K562 (cell line): Measurements from ENCODE around the gene GCN1. TPM values are rescaled to one million over a fixed set of nuclear protein-coding genes. Genes with fewer than 3 reads are reported as not detected.

Experiments used
- ATAC-seq: fragments of 200-7000 bp; cut with Tn5 transposase; 3 replicates; pipeline ENCODE4 v1.9.1; 2020; ENCODE audit warnings: moderate library complexity
- BruUV-seq: library from RNA; stranded (reverse); fragments of 400-500 nt; replicated peaks from 2 replicates; lab custom pipeline; 2021; lab: Mats Ljungman, UMichigan
- CTCF ChIA-PET: fragments of 300-600 bp; formaldehyde crosslinking; extraction: SDS; loops from one replicate; lab custom pipeline; 2021; ENCODE audit warnings: low intra/inter-chr PET ratio; lab: Yijun Ruan, JAX
- POLR2A ChIA-PET: fragments of 300-600, 350-650 bp; sonication (Branson Sonifier 250); formaldehyde crosslinking; extraction: SDS; loops from one replicate; lab custom pipeline; 2021; ENCODE audit warnings: antibody characterized with exemption, inconsistent platforms; lab: Yijun Ruan, JAX
- DNase-seq, 4 experiments: peaks; one replicate each; pipeline versions ENCODE4 v3.0.0 to v3.0.0-alpha.2; 2011 to 2018; ENCODE audit warnings: low spot score in 3 of 4, mixed read lengths in 3 of 4; ENCODE audit errors: extremely low read depth in 1 of 4
- FAIRE-seq: peaks from 2 replicates; lab custom pipeline; 2011; peaks lifted over from hg19 to GRCh38; lab: Jason Lieb, UNC
- H2AFZ ChIP-seq: 2 replicates; pipeline ENCODE4 v1.6.0; 2011; ENCODE audit warnings: low read depth, low read length, control low read depth, inconsistent platforms
- H3K27ac ChIP-seq: fragments of 200-600 bp; 3 replicates; pipeline ENCODE4 v1.8.0; 2011; ENCODE audit warnings: low read depth, mild to moderate bottlenecking, control low read depth, inconsistent platforms, low read length, moderate library complexity, mixed read lengths; ENCODE audit errors: extremely low read depth
- H3K27me3 ChIP-seq, 2 experiments: fragments of 300-600 bp in 1 of 2; 2 replicates in 1 of 2; 3 replicates in 1 of 2; pipeline versions ENCODE4 v1.6.0 to v1.8.0; 2011; ENCODE audit warnings: inconsistent platforms in 2 of 2, low read length in 2 of 2, mild to moderate bottlenecking in 1 of 2, mixed read lengths in 1 of 2, moderate library complexity in 1 of 2; ENCODE audit not compliant: control insufficient read depth in 2 of 2, insufficient read depth in 2 of 2
- H3K36me3 ChIP-seq: fragments of 300-600 bp; 3 replicates; pipeline ENCODE4 v1.8.0; 2011; ENCODE audit warnings: mild to moderate bottlenecking, low read length, inconsistent platforms; ENCODE audit not compliant: control insufficient read depth, insufficient read depth
- H3K4me1 ChIP-seq, 2 experiments: fragments of 200-600 bp in 1 of 2; replicated peaks in 1 of 2; 2 replicates in 1 of 2; 3 replicates in 1 of 2; pipeline versions ENCODE4 v1.5.1 to v1.8.0; 2011; ENCODE audit warnings: inconsistent platforms in 2 of 2, low read length in 2 of 2, mild to moderate bottlenecking in 1 of 2, mixed read lengths in 1 of 2, moderate library complexity in 1 of 2; ENCODE audit not compliant: control insufficient read depth in 2 of 2, insufficient read depth in 2 of 2
- H3K4me2 ChIP-seq: 2 replicates; pipeline ENCODE4 v1.6.1; 2011; ENCODE audit warnings: low read length, control low read depth, inconsistent platforms, mixed read lengths; ENCODE audit not compliant: insufficient read depth
- H3K4me3 ChIP-seq: fragments of 200-600 bp; sonication (generic), shearing (Covaris generic); 2 replicates; pipeline ENCODE4 v1.5.1; 2016; ENCODE audit warnings: control low read depth, inconsistent platforms
- H3K79me2 ChIP-seq: fragments of 200-600 bp; 3 replicates; pipeline ENCODE4 v1.8.0; 2011; ENCODE audit warnings: low read length, inconsistent platforms; ENCODE audit not compliant: control insufficient read depth, insufficient read depth
- H3K9ac ChIP-seq, 2 experiments: 2 replicates each; pipeline versions ENCODE4 v1.6.0 to v1.6.1; 2011; ENCODE audit warnings: low read depth in 2 of 2, low read length in 2 of 2, control low read depth in 1 of 2, inconsistent platforms in 1 of 2, mild to moderate bottlenecking in 1 of 2, mixed read lengths in 1 of 2; ENCODE audit not compliant: insufficient read depth in 1 of 2
- H3K9me1 ChIP-seq: one replicate; pipeline ENCODE4 v1.6.0; 2011; ENCODE audit warnings: inconsistent platforms, mild to moderate bottlenecking, low read length, moderate library complexity; ENCODE audit not compliant: control insufficient read depth, insufficient read depth
- H3K9me3 ChIP-seq: replicated peaks from 2 replicates; pipeline ENCODE4 v1.5.1; 2011; ENCODE audit warnings: low read depth, low read length, inconsistent platforms; ENCODE audit not compliant: control insufficient read depth, insufficient read depth
- H4K20me1 ChIP-seq: replicated peaks from 2 replicates; pipeline ENCODE4 v1.6.1; 2011; ENCODE audit warnings: low read length, inconsistent platforms, mixed read lengths; ENCODE audit not compliant: control insufficient read depth, insufficient read depth
- C11orf30 ChIP-seq: fragments of 450-650 bp; IDR thresholded peaks from 2 replicates; pipeline ENCODE4 v1.6.1; 2016; ENCODE audit warnings: low read depth, mild to moderate bottlenecking
- CSDE1 ChIP-seq, 2 experiments: fragments of 450-650 bp; IDR thresholded peaks; 2 replicates each; pipeline ENCODE4 v1.6.1; 2016; ENCODE audit warnings: mild to moderate bottlenecking in 1 of 2
- GATAD2B ChIP-seq: fragments of 450-650 bp; IDR thresholded peaks from 2 replicates; pipeline ENCODE4 v1.6.1; 2017; ENCODE audit warnings: mild to moderate bottlenecking, borderline replicate concordance
- HDAC8 ChIP-seq: fragments of 450-650 bp; IDR thresholded peaks from 2 replicates; pipeline ENCODE4 v1.6.1; 2016; ENCODE audit warnings: mild to moderate bottlenecking, missing genetic modification characterization, moderate library complexity, missing compliant biosample characterization
- NR4A1 ChIP-seq, 2 experiments: fragments of 250-450 bp in 1 of 2; fragments of 450-650 bp in 1 of 2; sonication (Bioruptor Pico) in 1 of 2; IDR thresholded peaks; 2 replicates each; pipeline versions ENCODE4 v1.4.0 to v1.6.1; 2016 to 2020; ENCODE audit warnings: mild to moderate bottlenecking in 2 of 2, missing compliant biosample characterization in 1 of 2, missing genetic modification characterization in 1 of 2, moderate library complexity in 1 of 2
- PHF20 ChIP-seq: fragments of 450-650 bp; IDR thresholded peaks from 2 replicates; pipeline ENCODE4 v1.6.1; 2018; ENCODE audit not compliant: partially characterized antibody
- ZFP91 ChIP-seq: sonication (generic); formaldehyde crosslinking; IDR thresholded peaks from 2 replicates; pipeline ENCODE4 v1.8.0; 2022; ENCODE audit warnings: mild to moderate bottlenecking, missing genetic modification reagents
- ZNF589 ChIP-seq: fragments of 200-800 bp; sonication (Bioruptor generic); IDR thresholded peaks from 2 replicates; pipeline ENCODE4 v1.6.1; 2016; ENCODE audit warnings: low read depth, missing genetic modification characterization, missing compliant biosample characterization
- ZNF75A ChIP-seq: fragments of 450-650 bp; formaldehyde crosslinking; IDR thresholded peaks from 2 replicates; pipeline ENCODE4 v1.4.0; 2020; ENCODE audit warnings: mild to moderate bottlenecking
- WGBS: fragments of 100-300 bp; shearing (Covaris generic); methylation state at CpG from one replicate; pipeline ENCODE4 v1.1.6; 2016; ENCODE audit warnings: low coverage, mixed read lengths; ENCODE audit not compliant: insufficient coverage; ENCODE audit errors: missing lambda C conversion rate; 5-methylcytosine and 5-hydroxymethylcytosine counted together
- in situ Hi-C: fragments of 300-500 bp; cut with MboI; formaldehyde crosslinking; loops from 4 replicates; pipeline ENCODE4 v1.15.0; 2018; ENCODE audit warnings: inconsistent platforms, mixed read lengths
- intact Hi-C: fragments of 100-400 bp; cut with micrococcal nuclease; formaldehyde crosslinking; loops from 2 replicates; pipeline ENCODE4 v1.14.2; 2022
- polyA plus RNA-seq, 8 experiments: library from polyadenylated mRNA; depleted of rRNA in 4 of 8; stranded (reverse) in 5 of 8; unstranded in 3 of 8; fragments of >200 nt; fragmentation: Nextera tagmentation in 2 of 8; fragmentation: Illumina TruSeq in 1 of 8; extraction: Ambion mirVana in 2 of 8; extraction: Trizol in 1 of 8; gene quantifications; 2 replicates each; pipeline versions ENCODE4 v1.2.1 to v1.2.3, GENCODE V29; 2011 to 2014; ENCODE audit warnings: inconsistent platforms in 1 of 8, missing spikeins in 1 of 8
- total RNA-seq, 7 experiments: library from RNA; depleted of rRNA in 6 of 7; stranded (reverse); fragments of >200 nt in 6 of 7; fragmentation: Illumina TruSeq in 2 of 7; extraction: Trizol in 2 of 7; gene quantifications; 2 replicates each; pipeline versions ENCODE4 v1.2.1 to v1.2.3, GENCODE V29; 2011 to 2021; ENCODE audit warnings: low replicate concordance in 1 of 7

The GCN1 gene
- total and polyA plus RNA-seq, 9 of the 15 experiments (the other 6 are each of a cell fraction or from before 2014, with no cell fraction given) = 11.9 to 190 (median 51.7) TPM

GRCh38 chr12:120099738-120100137 is 94.8 kb downstream of the GCN1 start:
- Histone ChIP-seq H3K9ac (0 out of 4 replicates have a peak overlapping the region, but pooled peaks of 1 of the 2 experiments have one; percentile 40), H3K9me3 (no peaks in the 10 kb centered on the region), H4K20me1 (peaks cover 14% of the 10 kb centered on the region; the same call in 1 of the 2 replicates), H3K36me3 (peaks cover 93% of the 10 kb centered on the region; the same call in 2 of the 3 replicates), H3K4me1 (peaks cover 0 to 42% of the 10 kb centered on the region in 2 experiments; a peak in 2 of 5 replicates), H3K27ac (no peak overlapping the region), H3K79me2 (peaks cover 30% of the 10 kb centered on the region), H3K27me3 (no peaks in the 10 kb centered on the region), H2AFZ (no peak overlapping the region), H3K4me2 (no peak overlapping the region), H3K9me1 (no peaks in the 10 kb centered on the region), H3K4me3 (no peak overlapping the region)
- DNase-seq = no peak
- ChIA-PET POLR2A (interaction anchor here (0.6 to 1.1 kb wide), 5 partner anchors 9 to 192 kb away, joined by 3 to 4 read pairs (median 3); partner anchors contain the start of gene RNU4-2), CTCF (no interaction called here)
- no TSS peak for BruUV-seq
- no peak for FAIRE-seq
- in situ Hi-C loops (no loop called here), intact Hi-C loops (no loop called here)
- TF ChIP-seq NR4A1 (CRISPR knock-in tag; IDR thresholded peaks at IDR 0.05) = no peak
- no peak for TF ChIP-seq NR4A1 (tag; IDR thresholded peaks at IDR 0.05)
- TF ChIP-seq ZNF75A = no peak
- no peak for TF ChIP-seq ZNF589 (CRISPR knock-in tag)
- no peak for TF ChIP-seq ZFP91 (CRISPR knock-in tag)
- no peak for TF ChIP-seq HDAC8 (tag)
- TF ChIP-seq C11orf30 = no peak
- TF ChIP-seq PHF20 = no peak
- TF ChIP-seq CSDE1 (IDR thresholded peaks at IDR 0.05) = no peak
- no peak for TF ChIP-seq GATAD2B
- no peak for ATAC-seq
- 87% methylated on average over 5 of the region's 11 CpGs for WGBS
